SH-SY5Y (cell line): ENCODE measurements around the gene RLIM.

Source experiments
- GATA2 ChIP-seq: IDR thresholded peaks from 2 replicates; pipeline ENCODE4 v1.6.1; 2011; ENCODE audit warnings: mild to moderate bottlenecking, low read depth, low read length
- GATA3 ChIP-seq: IDR thresholded peaks from 2 replicates; pipeline ENCODE4 v1.6.1; 2011; ENCODE audit warnings: low read depth, mild to moderate bottlenecking, low read length, moderate library complexity

DNA sequence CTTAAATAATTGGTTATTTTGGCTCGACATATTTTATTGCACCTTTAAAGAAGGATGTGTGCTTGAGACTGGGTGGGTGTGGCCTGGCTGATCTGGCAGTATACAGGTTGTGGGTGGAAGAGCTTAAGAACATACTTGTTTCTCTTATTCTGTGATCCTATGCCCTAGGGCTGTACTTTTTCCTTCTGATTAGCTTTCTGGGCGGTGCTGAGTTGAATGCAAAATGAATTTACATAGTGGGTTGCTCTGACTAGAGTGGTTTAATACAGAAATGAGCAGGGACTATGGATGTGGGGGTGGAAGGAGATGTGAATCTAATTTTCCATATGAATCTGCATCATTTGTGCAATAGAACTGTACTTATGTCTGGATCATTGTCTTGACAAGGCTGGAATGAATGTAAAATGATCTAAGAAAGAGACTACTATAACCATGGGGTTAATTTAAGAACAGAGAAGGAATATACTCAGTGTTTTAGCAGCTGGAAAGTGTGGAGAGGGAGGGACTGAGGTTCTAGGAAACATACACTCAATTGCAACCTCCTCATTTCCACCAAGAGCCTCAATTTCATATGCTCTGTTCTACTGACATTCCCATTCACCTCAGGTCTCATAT is 73.7 kb downstream of the RLIM start:
- TF ChIP-seq GATA2: no peak
- no peak for TF ChIP-seq GATA3
